ENCODE data around the gene RAI1.
"Not testable (repeated sequence)": the region's sequence is repeated elsewhere in the genome, so short reads cannot be mapped to it uniquely, and the experiment has no call there.

Gene RAI1

GRCh38 chr17:17638467-17638866 lies 42.8 kb upstream of the RAI1 start:
- H3K4me1 Mint-ChIP-seq: peaks cover 17% of the 10 kb centered on the region
- H3K4me3 Mint-ChIP-seq: no peak overlapping the region
- no peaks in the 10 kb centered on the region for H3K36me3 Mint-ChIP-seq (ENCODE audit: low read depth)
- no peak for TF ChIP-seq CTCF (IDR thresholded peaks at IDR 0.05; ENCODE audit: unreplicated experiment in 3 of 3)
- no peak overlapping the region for H3K27ac Mint-ChIP-seq
- H3K27me3 Mint-ChIP-seq (ENCODE audit: low read depth): peaks cover 4% of the 10 kb centered on the region
- peaks cover 2% of the 10 kb centered on the region for H3K9me3 Mint-ChIP-seq

- H3K27me3 Mint-ChIP-seq (ENCODE audit: low read depth); H3K36me3 Mint-ChIP-seq (ENCODE audit: low read depth); H3K27ac Mint-ChIP-seq; H3K4me3 Mint-ChIP-seq: not testable (repeated sequence)
- Mint-ChIP-seq H3K4me1 (peaks cover 17% of the 10 kb centered on the region), H3K9me3 (peaks cover 10% of the 10 kb centered on the region)
These were observed 41.5 kb upstream of the RAI1 start for GRCh38 chr17:17639661-17640270.

GRCh38 chr17:17641621-17642409 lies 39.4 kb upstream of the RAI1 start:
- Mint-ChIP-seq H3K27ac (no peak overlapping the region), H3K27me3 (ENCODE audit: low read depth) (no peaks in the 10 kb centered on the region), H3K36me3 (ENCODE audit: low read depth) (peaks cover 4% of the 10 kb centered on the region), H3K4me1 (peaks cover 7% of the 10 kb centered on the region), H3K9me3 (peaks cover 16% of the 10 kb centered on the region), H3K4me3 (no peak overlapping the region)
- peak; percentile 84 to 89 (median 85) for TF ChIP-seq CTCF (IDR thresholded peaks at IDR 0.05; ENCODE audit: unreplicated experiment in 3 of 3)

GRCh38 chr17:17645148-17645547 lies 36.1 kb upstream of the RAI1 start:
- H3K9me3 Mint-ChIP-seq: peaks cover 22% of the 10 kb centered on the region
- H3K27ac Mint-ChIP-seq; H3K4me1 Mint-ChIP-seq; H3K4me3 Mint-ChIP-seq; H3K27me3 Mint-ChIP-seq (ENCODE audit: low read depth); H3K36me3 Mint-ChIP-seq (ENCODE audit: low read depth): not testable (repeated sequence)

- Mint-ChIP-seq H3K4me3 (no peak overlapping the region), H3K36me3 (ENCODE audit: low read depth) (peaks cover 4% of the 10 kb centered on the region), H3K27ac (no peak overlapping the region), H3K4me1 (peaks cover 6% of the 10 kb centered on the region), H3K9me3 (peaks cover 27% of the 10 kb centered on the region), H3K27me3 (ENCODE audit: low read depth) (peaks cover 3% of the 10 kb centered on the region)
- TF ChIP-seq CTCF (IDR thresholded peaks at IDR 0.05; ENCODE audit: unreplicated experiment in 3 of 3): no peak
These were observed 35.3 kb upstream of the RAI1 start for GRCh38 chr17:17645961-17646360.

- TF ChIP-seq CTCF (IDR thresholded peaks at IDR 0.05; ENCODE audit: unreplicated experiment in 3 of 3): no peak
- no peak overlapping the region for H3K4me3 Mint-ChIP-seq
- no peaks in the 10 kb centered on the region for H3K4me1 Mint-ChIP-seq
- peaks cover 4% of the 10 kb centered on the region for H3K36me3 Mint-ChIP-seq (ENCODE audit: low read depth)
- peak overlapping the region in 1 of 3 experiments; percentile 51 for H3K27ac Mint-ChIP-seq
- peaks cover 3% of the 10 kb centered on the region for H3K27me3 Mint-ChIP-seq (ENCODE audit: low read depth)
- peaks cover 29% of the 10 kb centered on the region for H3K9me3 Mint-ChIP-seq
These were observed 33.6 kb upstream of the RAI1 start for GRCh38 chr17:17647524-17648178.

Measured in nephron (organoid).